Activated CD4-positive, alpha-beta T cell treated with anti-CD3 and anti-CD28 coated beads for 36 hours (primary cell): ENCODE data around the gene CEACAM5. TPM values are rescaled to one million over a fixed set of nuclear protein-coding genes. Genes with fewer than 3 reads are reported as not detected.
"Not testable (repeated sequence)": the region's sequence is repeated elsewhere in the genome, so short reads cannot be mapped to it uniquely, and the experiment has no call there.

Experiments used
- ATAC-seq: fragments of 200-7000 bp; cut with Tn5 transposase; one replicate; pipeline ENCODE4 v1.10.0; 2021; ENCODE audit warnings: mild to moderate bottlenecking, moderate library complexity
- CTCF ChIA-PET: fragments of 350-600 bp; sonication (Branson Sonifier 250); formaldehyde crosslinking; loops from one replicate; lab custom pipeline; 2021; ENCODE audit warnings: antibody characterized with exemption; lab: Charles Lee
- POLR2A ChIA-PET: fragments of 350-600 bp; sonication (Branson Sonifier 250); formaldehyde crosslinking; loops from one replicate; lab custom pipeline; 2021; ENCODE audit warnings: antibody characterized with exemption, inconsistent platforms; lab: Charles Lee
- DNase-seq: peaks from one replicate; pipeline ENCODE4 v3.0.0-alpha.2; 2020
- H3K27ac Mint-ChIP-seq: one replicate; pipeline ENCODE4 v1.8.0; 2021; ENCODE audit warnings: mixed read lengths
- H3K27me3 Mint-ChIP-seq: one replicate; pipeline ENCODE4 v1.8.0; 2021; ENCODE audit warnings: mixed read lengths
- H3K36me3 Mint-ChIP-seq: one replicate; pipeline ENCODE4 v1.8.0; 2021; ENCODE audit warnings: low read depth, mixed read lengths
- H3K4me1 Mint-ChIP-seq: one replicate; pipeline ENCODE4 v1.8.0; 2021; ENCODE audit warnings: mixed read lengths
- H3K4me3 Mint-ChIP-seq: one replicate; pipeline ENCODE4 v1.8.0; 2021; ENCODE audit warnings: mild to moderate bottlenecking, moderate library complexity, mixed read lengths
- H3K9me3 Mint-ChIP-seq: one replicate; pipeline ENCODE4 v1.8.0; 2021; ENCODE audit warnings: low read depth, mixed read lengths
- intact Hi-C, 2 experiments: fragments of 100-400 bp; cut with DNase I in 1 of 2; cut with micrococcal nuclease in 1 of 2; formaldehyde crosslinking; loops; one replicate each; pipeline versions ENCODE4 v1.14.2 to v1.15.1; 2022 to 2024; cut with DNase I, micrococcal nuclease
- total RNA-seq, 2 experiments: library from RNA; stranded (reverse); gene quantifications; one replicate each; pipeline ENCODE4 v1.2.3, GENCODE V29; 2021

The CEACAM5 gene
- total RNA-seq, 2 experiments from 2014 or later, result not detected

GRCh38 chr19:41740415-41741243 lies 32.2 kb downstream of the CEACAM5 start:
- ChIA-PET POLR2A (no interaction called here), CTCF (interaction anchor here (0.7 to 4.1 kb wide), 12 partner anchors 10 to 262 kb away, joined by 3 to 30 read pairs (median 4); no protein-coding TSS in a partner anchor)
- peaks cover 42% of the 10 kb centered on the region for H3K27me3 Mint-ChIP-seq
- peak; percentile 91 for ATAC-seq
- intact Hi-C loops, result loop anchor here in 1 of 2 experiments (1.0 kb wide), 2 partner anchors 34 to 205 kb away; no protein-coding TSS in a partner anchor
- no peak overlapping the region for H3K4me3 Mint-ChIP-seq
- peaks cover 21% of the 10 kb centered on the region for H3K4me1 Mint-ChIP-seq
- H3K36me3 Mint-ChIP-seq, result no peaks in the 10 kb centered on the region
- H3K27ac Mint-ChIP-seq, result no peak overlapping the region
- DNase-seq, result peak; percentile 37
- no peaks in the 10 kb centered on the region for H3K9me3 Mint-ChIP-seq

- H3K4me1 Mint-ChIP-seq, result peaks cover 21% of the 10 kb centered on the region
- DNase-seq (no peak), ATAC-seq (no peak)
- CTCF ChIA-PET, result interaction anchor here (0.9 to 4.1 kb wide), 5 partner anchors 12 to 99 kb away, joined by 3 to 30 read pairs (median 3); no protein-coding TSS in a partner anchor
- POLR2A ChIA-PET, result no interaction called here
- H3K4me3 Mint-ChIP-seq, result no peak overlapping the region
- no peaks in the 10 kb centered on the region for H3K36me3 Mint-ChIP-seq
- intact Hi-C loops, result no loop called here
- H3K27me3 Mint-ChIP-seq, result peaks cover 43% of the 10 kb centered on the region
- no peak overlapping the region for H3K27ac Mint-ChIP-seq
- no peaks in the 10 kb centered on the region for H3K9me3 Mint-ChIP-seq
Measured at GRCh38 chr19:41741244-41741554, 32.8 kb downstream of the CEACAM5 start.

GRCh38 chr19:41744850-41745249 lies 36.4 kb downstream of the CEACAM5 start:
- CTCF ChIA-PET, result interaction anchor here (0.8 to 2.7 kb wide), 3 partner anchors 14 to 40 kb away, joined by 4 to 25 read pairs (median 7); no protein-coding TSS in a partner anchor

DNA sequence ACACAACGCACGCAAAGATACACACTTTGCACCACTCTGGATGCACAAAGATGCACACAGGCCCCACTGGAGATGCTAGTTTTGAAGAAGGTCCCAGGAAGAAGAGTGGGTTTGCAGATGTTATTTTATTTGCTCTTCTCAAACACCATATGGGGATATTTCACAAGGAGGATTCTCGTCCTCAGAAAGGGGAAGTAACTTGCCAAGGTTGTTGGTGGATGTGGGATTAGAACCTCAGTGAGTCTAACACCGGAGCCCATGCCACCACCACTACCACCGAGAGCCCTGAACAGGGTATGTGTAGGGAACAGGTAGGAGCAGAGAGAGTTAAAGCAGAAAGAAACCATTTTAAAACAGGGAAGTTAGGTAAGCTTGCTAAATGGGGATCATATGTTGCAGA lies 37.3 kb downstream of the CEACAM5 start:
- peaks cover 10% of the 10 kb centered on the region for H3K4me1 Mint-ChIP-seq
- no peak overlapping the region for H3K27ac Mint-ChIP-seq
- H3K9me3 Mint-ChIP-seq, result no peaks in the 10 kb centered on the region
- CTCF ChIA-PET, result interaction anchor here (0.6 to 3.2 kb wide), 14 partner anchors 13 to 175 kb away, joined by 3 to 25 read pairs (median 4); no protein-coding TSS in a partner anchor
- no peak overlapping the region for H3K4me3 Mint-ChIP-seq
- intact Hi-C loops, result loop anchor here (1.0 to 5.0 kb wide), 2 partner anchors 39 to 103 kb away; no protein-coding TSS in a partner anchor
- POLR2A ChIA-PET, result no interaction called here
- peaks cover 58% of the 10 kb centered on the region for H3K27me3 Mint-ChIP-seq
- no peaks in the 10 kb centered on the region for H3K36me3 Mint-ChIP-seq
- DNase-seq (no peak), ATAC-seq (no peak)

More at GRCh38 chr19:41744850-41745249, 36.4 kb downstream of the CEACAM5 start:
- DNase-seq, result no peak
- Mint-ChIP-seq H3K36me3 (no peaks in the 10 kb centered on the region), H3K4me3 (no peak overlapping the region), H3K4me1 (peaks cover 19% of the 10 kb centered on the region), H3K27me3 (peaks cover 57% of the 10 kb centered on the region), H3K9me3 (no peaks in the 10 kb centered on the region), H3K27ac (no peak overlapping the region)
- ATAC-seq, result no peak
- POLR2A ChIA-PET, result no interaction called here
- intact Hi-C loops, result loop anchor here (5.0 kb wide), 1 partner anchor 103 kb away; no protein-coding TSS in a partner anchor

DNA sequence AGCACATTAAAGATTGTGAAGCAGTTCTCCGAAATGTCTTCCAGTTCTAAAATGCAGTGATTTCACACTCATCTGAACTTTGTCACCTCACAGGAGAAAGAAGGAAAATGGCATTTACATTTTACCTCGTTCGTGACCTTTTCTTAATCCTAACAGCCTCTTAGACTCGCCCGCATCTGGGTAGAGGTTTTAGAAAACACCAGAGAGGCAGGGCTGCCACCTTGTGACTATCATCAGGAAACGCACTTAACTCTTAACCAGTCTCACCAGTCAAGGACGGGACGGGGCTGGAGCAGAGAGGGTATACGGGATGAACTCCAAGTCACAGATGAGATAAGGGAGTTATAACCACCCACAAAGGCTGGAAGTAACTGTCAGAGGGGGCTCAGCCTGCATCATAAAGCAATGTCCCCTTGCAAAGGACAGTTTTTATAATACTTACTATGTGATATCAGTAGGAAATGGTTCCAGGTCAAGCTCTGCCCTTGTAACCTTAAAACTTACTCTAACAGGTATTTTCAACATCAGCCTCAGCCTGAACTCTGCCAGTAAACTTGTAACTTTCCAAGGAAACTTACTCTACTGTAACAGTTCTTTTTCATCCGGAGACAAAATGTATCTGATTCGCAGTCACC lies 38.3 kb downstream of the CEACAM5 start:
- H3K27me3 Mint-ChIP-seq, result peaks cover 62% of the 10 kb centered on the region
- CTCF ChIA-PET, result interaction anchor here (0.7 to 3.2 kb wide), 13 partner anchors 15 to 176 kb away, joined by 3 to 25 read pairs (median 4); no protein-coding TSS in a partner anchor
- H3K4me1 Mint-ChIP-seq, result peaks cover under 1% of the 10 kb centered on the region
- H3K4me3 Mint-ChIP-seq, result no peak overlapping the region
- ATAC-seq (peak; percentile 95), DNase-seq (peak; percentile 75)
- H3K9me3 Mint-ChIP-seq, result no peaks in the 10 kb centered on the region
- H3K27ac Mint-ChIP-seq, result no peak overlapping the region
- intact Hi-C loops, result loop anchor here (1.0 to 5.0 kb wide), 2 partner anchors 40 to 104 kb away; no protein-coding TSS in a partner anchor
- no peaks in the 10 kb centered on the region for H3K36me3 Mint-ChIP-seq
- POLR2A ChIA-PET, result no interaction called here

- H3K9me3 Mint-ChIP-seq, result no peaks in the 10 kb centered on the region
- DNase-seq (no peak), ATAC-seq (no peak)
- intact Hi-C loops, result loop anchor here (5.0 kb wide), 1 partner anchor 106 kb away; no protein-coding TSS in a partner anchor
- POLR2A ChIA-PET, result no interaction called here
- H3K36me3 Mint-ChIP-seq, result no peaks in the 10 kb centered on the region
- no peak overlapping the region for H3K4me3 Mint-ChIP-seq
- peaks cover 68% of the 10 kb centered on the region for H3K27me3 Mint-ChIP-seq
- CTCF ChIA-PET, result interaction anchor here (0.6 to 3.2 kb wide), 5 partner anchors 10 to 115 kb away, joined by 3 to 18 read pairs (median 4); no protein-coding TSS in a partner anchor
- H3K4me1 Mint-ChIP-seq, result no peaks in the 10 kb centered on the region
- no peak overlapping the region for H3K27ac Mint-ChIP-seq
Measured at GRCh38 chr19:41748012-41748411, 39.6 kb downstream of the CEACAM5 start.

- H3K9me3 Mint-ChIP-seq, H3K27ac Mint-ChIP-seq, H3K4me1 Mint-ChIP-seq, DNase-seq, ATAC-seq, intact Hi-C loops, H3K36me3 Mint-ChIP-seq, POLR2A ChIA-PET, H3K4me3 Mint-ChIP-seq: not testable (repeated sequence)
- CTCF ChIA-PET, result interaction anchor here (0.8 to 7.9 kb wide), 10 partner anchors 9 to 109 kb away, joined by 3 to 115 read pairs (median 18); no protein-coding TSS in a partner anchor
- H3K27me3 Mint-ChIP-seq, result peaks cover 55% of the 10 kb centered on the region
Measured at GRCh38 chr19:41750248-41751134, 42.1 kb downstream of the CEACAM5 start.

DNA sequence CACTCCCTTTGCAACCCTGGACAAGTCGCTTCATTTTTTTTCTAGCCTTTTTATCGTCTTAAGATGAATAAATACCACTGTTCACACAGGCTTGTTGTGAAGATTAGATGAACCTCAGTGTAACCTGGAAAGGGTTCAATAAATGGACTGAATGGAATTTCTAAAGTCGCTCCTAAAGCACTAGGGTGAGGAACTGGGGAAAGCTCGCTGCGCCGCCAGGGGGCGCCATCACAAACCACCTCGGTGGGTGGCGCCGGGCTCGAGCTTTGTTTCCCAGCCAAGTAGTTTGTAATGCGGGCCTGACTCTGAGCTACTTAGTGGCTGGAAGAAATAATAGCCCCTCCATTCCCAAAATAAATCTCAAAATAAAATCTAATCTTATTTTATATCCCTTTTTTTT lies 44.7 kb downstream of the CEACAM5 start:
- no peak overlapping the region for H3K4me3 Mint-ChIP-seq
- ChIA-PET CTCF (interaction anchor here (0.6 to 7.9 kb wide), 47 partner anchors 10 to 813 kb away, joined by 3 to 115 read pairs (median 5); no protein-coding TSS in a partner anchor), POLR2A (interaction anchor here (0.6 to 0.7 kb wide), 4 partner anchors 19 to 127 kb away, joined by 3 to 9 read pairs (median 4); no protein-coding TSS in a partner anchor)
- H3K9me3 Mint-ChIP-seq, result no peaks in the 10 kb centered on the region
- intact Hi-C loops, result loop anchor here (1.0 kb wide), 2 partner anchors 32 to 68 kb away; no protein-coding TSS in a partner anchor
- DNase-seq (peak; percentile 87), ATAC-seq (peak; percentile 74)
- no peaks in the 10 kb centered on the region for H3K36me3 Mint-ChIP-seq
- peaks cover 7% of the 10 kb centered on the region for H3K4me1 Mint-ChIP-seq
- H3K27ac Mint-ChIP-seq, result no peak overlapping the region
- peaks cover 37% of the 10 kb centered on the region for H3K27me3 Mint-ChIP-seq

DNA sequence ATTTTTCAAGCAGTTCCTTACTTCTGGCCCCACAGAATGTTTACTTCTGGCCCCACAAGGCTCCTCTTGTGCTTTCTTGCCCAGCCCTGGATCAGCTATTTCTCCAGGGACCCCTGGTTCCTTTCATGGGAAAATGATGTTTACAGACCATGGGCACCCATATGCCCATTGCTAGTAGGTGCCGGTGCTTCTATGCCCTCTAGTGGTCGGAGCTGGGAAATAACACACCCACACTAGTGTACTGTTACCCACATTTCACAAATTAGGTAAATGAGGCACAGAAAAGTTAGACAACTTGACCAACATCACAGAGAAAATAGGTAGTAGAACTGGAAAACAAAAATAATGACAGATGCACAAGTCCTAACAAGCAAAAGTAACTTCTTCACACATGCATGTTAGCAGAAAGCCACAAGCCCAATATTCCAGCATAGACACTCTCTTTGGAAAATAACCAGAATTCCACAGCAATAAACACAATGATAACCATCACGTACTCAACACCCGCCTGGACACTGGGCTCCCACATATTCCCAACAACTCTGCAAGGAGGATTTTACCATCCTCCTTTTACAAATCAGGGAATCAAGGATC lies 45.6 kb downstream of the CEACAM5 start:
- intact Hi-C loops, result loop anchor here (1.0 kb wide), 2 partner anchors 31 to 67 kb away; no protein-coding TSS in a partner anchor
- Mint-ChIP-seq H3K9me3 (no peaks in the 10 kb centered on the region), H3K4me3 (no peak overlapping the region), H3K27ac (no peak overlapping the region), H3K36me3 (no peaks in the 10 kb centered on the region), H3K27me3 (peaks cover 32% of the 10 kb centered on the region), H3K4me1 (peaks cover 7% of the 10 kb centered on the region)
- ATAC-seq (peak; percentile 90), DNase-seq (peak; percentile 83)
- ChIA-PET POLR2A (no interaction called here), CTCF (interaction anchor here (0.7 to 7.9 kb wide), 30 partner anchors 9 to 277 kb away, joined by 3 to 115 read pairs (median 7); no protein-coding TSS in a partner anchor)
